OCI-LY1 (cell line): ENCODE measurements around the gene SLU7.

Experiments
- H2AFZ ChIP-seq: fragments of 200-600 bp; sonication (generic), shearing (Covaris generic); 2 replicates; pipeline ENCODE4 v1.6.0; 2014; ENCODE audit warnings: antibody characterized with exemption, mild to moderate bottlenecking, low read length
- H3F3A ChIP-seq: fragments of 200-600 bp; sonication (generic), shearing (Covaris generic); 2 replicates; pipeline ENCODE4 v1.6.0; 2014; ENCODE audit warnings: mild to moderate bottlenecking, antibody characterized with exemption, low read length, moderate library complexity; ENCODE audit not compliant: insufficient read depth
- H3K27ac ChIP-seq: fragments of 200-600 bp; sonication (generic); 2 replicates; pipeline ENCODE4 v1.5.1; 2014; ENCODE audit warnings: low read length, mixed run types, mild to moderate bottlenecking, low read depth; ENCODE audit not compliant: poor library complexity, severe bottlenecking
- H3K27me3 ChIP-seq: fragments of 200-600 bp; sonication (generic); 2 replicates; pipeline ENCODE4 v1.6.0; 2014; ENCODE audit warnings: antibody characterized with exemption, mild to moderate bottlenecking, low read length, moderate library complexity; ENCODE audit not compliant: insufficient read depth
- H3K36me3 ChIP-seq: fragments of 200-600 bp; sonication (generic); 2 replicates; pipeline ENCODE4 v1.6.1; 2014; ENCODE audit warnings: mild to moderate bottlenecking, antibody characterized with exemption, low read length, moderate library complexity, mixed read lengths; ENCODE audit not compliant: insufficient read depth
- H3K4me1 ChIP-seq: fragments of 200-600 bp; sonication (generic); 2 replicates; pipeline ENCODE4 v1.5.1; 2014; ENCODE audit warnings: mild to moderate bottlenecking, low read length, moderate library complexity; ENCODE audit not compliant: insufficient read depth, severe bottlenecking
- H3K4me2 ChIP-seq: fragments of 200-600 bp; sonication (generic), shearing (Covaris generic); 2 replicates; pipeline ENCODE4 v1.6.1; 2014; ENCODE audit warnings: low read length
- H3K4me3 ChIP-seq: fragments of 200-600 bp; sonication (generic); 2 replicates; pipeline ENCODE4 v1.5.1; 2014; ENCODE audit warnings: low read length, low read depth, mild to moderate bottlenecking, mixed read lengths; ENCODE audit not compliant: poor library complexity, severe bottlenecking
- H3K79me2 ChIP-seq: fragments of 200-600 bp; shearing (Covaris generic); 2 replicates; pipeline ENCODE4 v1.6.1; 2016; ENCODE audit warnings: mixed run types, low read length, mixed read lengths; ENCODE audit not compliant: insufficient read depth
- H3K9ac ChIP-seq: fragments of 200-600 bp; sonication (generic), shearing (Covaris generic); 2 replicates; pipeline ENCODE4 v1.6.1; 2014; ENCODE audit warnings: mild to moderate bottlenecking, low read length, mixed read lengths
- H3K9me2 ChIP-seq: fragments of 200-600 bp; sonication (generic), shearing (Covaris generic); 2 replicates; pipeline ENCODE4 v1.6.1; 2014; ENCODE audit warnings: low read depth, mild to moderate bottlenecking, low read length, mixed read lengths
- H3K9me3 ChIP-seq: fragments of 200-600 bp; shearing (Covaris generic); 2 replicates; pipeline ENCODE4 v1.6.1; 2014; ENCODE audit warnings: low read length, mixed read lengths
- H4K20me1 ChIP-seq: fragments of 200-600 bp; sonication (generic), shearing (Covaris generic); 2 replicates; pipeline ENCODE4 v1.6.0; 2016; ENCODE audit warnings: mild to moderate bottlenecking, low read length; ENCODE audit not compliant: insufficient read depth
- CTCF ChIP-seq: fragments of 200-600 bp; sonication (generic), shearing (Covaris generic); IDR thresholded peaks from 2 replicates; pipeline ENCODE4 v1.5.1; 2017; ENCODE audit warnings: mild to moderate bottlenecking, antibody characterized with exemption, low read length, moderate library complexity, mixed read lengths
- EZH2 ChIP-seq: fragments of 200-600 bp; sonication (generic), shearing (Covaris generic); IDR thresholded peaks from 2 replicates; pipeline ENCODE4 v1.8.0; 2017; ENCODE audit warnings: borderline replicate concordance, mixed run types, mild to moderate bottlenecking, antibody characterized with exemption, low read length, moderate library complexity, mixed read lengths

The SLU7 gene

GRCh38 chr5:160444407-160444806 is 25.5 kb upstream of the SLU7 start:
- no peak overlapping the region for H3K4me2 ChIP-seq
- H3K9me2 ChIP-seq = no peaks in the 10 kb centered on the region

GRCh38 chr5:160442824-160443431 is 24.0 kb upstream of the SLU7 start:
- H3K4me2 ChIP-seq = no peak overlapping the region
- no peak overlapping the region for H3K27ac ChIP-seq
- H3K9me3 ChIP-seq = peaks cover 4% of the 10 kb centered on the region; the same call in 1 of the 2 replicates
- no peaks in the 10 kb centered on the region for H3K9me2 ChIP-seq
- no peak overlapping the region for H2AFZ ChIP-seq
- no peak overlapping the region for H3K4me3 ChIP-seq
- H3K4me1 ChIP-seq = peaks cover 13% of the 10 kb centered on the region
- no peaks in the 10 kb centered on the region for H4K20me1 ChIP-seq
- no peaks in the 10 kb centered on the region for H3K79me2 ChIP-seq
- no peaks in the 10 kb centered on the region; the same call in 1 of the 2 replicates for H3K36me3 ChIP-seq
- no peaks in the 10 kb centered on the region for H3K27me3 ChIP-seq
- TF ChIP-seq CTCF (no peak), EZH2 (no peak)
- H3F3A ChIP-seq = no peaks in the 10 kb centered on the region
- no peak overlapping the region for H3K9ac ChIP-seq

More at GRCh38 chr5:160444407-160444806, 25.5 kb upstream of the SLU7 start:
- Histone ChIP-seq H3F3A (no peaks in the 10 kb centered on the region), H3K4me3 (no peak overlapping the region), H2AFZ (no peak overlapping the region), H3K79me2 (no peaks in the 10 kb centered on the region), H3K27ac (no peak overlapping the region), H3K9ac (no peak overlapping the region), H3K9me3 (peaks cover 5% of the 10 kb centered on the region; the same call in 1 of the 2 replicates), H3K36me3 (no peaks in the 10 kb centered on the region; the same call in 1 of the 2 replicates), H3K4me1 (peaks cover 4% of the 10 kb centered on the region), H3K27me3 (no peaks in the 10 kb centered on the region; the same call in 1 of the 2 replicates), H4K20me1 (no peaks in the 10 kb centered on the region)
- TF ChIP-seq CTCF (no peak), EZH2 (no peak)

GRCh38 chr5:160441311-160441781 is 22.5 kb upstream of the SLU7 start:
- H4K20me1 ChIP-seq = no peaks in the 10 kb centered on the region
- H3K79me2 ChIP-seq = no peaks in the 10 kb centered on the region
- no peaks in the 10 kb centered on the region for H3F3A ChIP-seq
- H3K9me3 ChIP-seq = no peaks in the 10 kb centered on the region
- no peak for TF ChIP-seq CTCF
- TF ChIP-seq EZH2 = no peak
- H3K27ac ChIP-seq = no peak overlapping the region
- H3K27me3 ChIP-seq = no peaks in the 10 kb centered on the region
- H3K9me2 ChIP-seq = no peaks in the 10 kb centered on the region
- H3K4me3 ChIP-seq = no peak overlapping the region
- H3K4me2 ChIP-seq = no peak overlapping the region
- no peak overlapping the region for H3K9ac ChIP-seq
- H2AFZ ChIP-seq = no peak overlapping the region
- no peaks in the 10 kb centered on the region for H3K36me3 ChIP-seq
- peaks cover 13% of the 10 kb centered on the region for H3K4me1 ChIP-seq
